HG02798 (cell line): ENCODE measurements around the gene ERN1.
"Not testable (repeated sequence)": the region's sequence is repeated elsewhere in the genome, so short reads cannot be mapped to it uniquely, and the experiment has no call there.

Experiments
- ATAC-seq: cut with Tn5 transposase; IDR thresholded peaks from one replicate; pipeline ENCODE4 v1.9.1; 2021; ENCODE audit warnings: mild to moderate bottlenecking; ENCODE audit not compliant: unreplicated experiment, poor library complexity

Gene ERN1

GRCh38 chr17:64009571-64010402 is 120.2 kb downstream of the ERN1 start:
- ATAC-seq = no peak

DNA sequence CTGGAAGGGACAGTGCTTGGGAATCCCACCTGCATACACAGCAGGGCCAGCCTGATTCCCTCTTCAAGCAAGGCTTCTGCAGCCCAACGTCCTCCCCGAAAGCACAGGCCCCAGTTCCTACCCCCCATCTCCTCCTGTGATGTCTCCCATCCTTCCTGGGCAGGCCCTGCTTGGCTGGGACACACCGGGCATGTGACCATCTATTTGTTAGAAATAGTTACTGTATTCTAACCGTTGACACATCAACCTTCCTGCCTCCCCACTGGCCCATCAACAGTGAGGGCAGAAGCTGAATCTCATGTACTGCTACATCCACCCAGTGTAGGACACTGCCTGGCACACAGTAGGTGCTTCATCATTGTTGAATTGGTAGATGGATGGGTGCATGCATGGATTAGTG is 121.1 kb downstream of the ERN1 start:
- ATAC-seq = no peak

GRCh38 chr17:64008346-64008745 is 121.6 kb downstream of the ERN1 start:
- ATAC-seq = no peak

GRCh38 chr17:64007838-64008282 is 122.1 kb downstream of the ERN1 start:
- no peak for ATAC-seq

DNA sequence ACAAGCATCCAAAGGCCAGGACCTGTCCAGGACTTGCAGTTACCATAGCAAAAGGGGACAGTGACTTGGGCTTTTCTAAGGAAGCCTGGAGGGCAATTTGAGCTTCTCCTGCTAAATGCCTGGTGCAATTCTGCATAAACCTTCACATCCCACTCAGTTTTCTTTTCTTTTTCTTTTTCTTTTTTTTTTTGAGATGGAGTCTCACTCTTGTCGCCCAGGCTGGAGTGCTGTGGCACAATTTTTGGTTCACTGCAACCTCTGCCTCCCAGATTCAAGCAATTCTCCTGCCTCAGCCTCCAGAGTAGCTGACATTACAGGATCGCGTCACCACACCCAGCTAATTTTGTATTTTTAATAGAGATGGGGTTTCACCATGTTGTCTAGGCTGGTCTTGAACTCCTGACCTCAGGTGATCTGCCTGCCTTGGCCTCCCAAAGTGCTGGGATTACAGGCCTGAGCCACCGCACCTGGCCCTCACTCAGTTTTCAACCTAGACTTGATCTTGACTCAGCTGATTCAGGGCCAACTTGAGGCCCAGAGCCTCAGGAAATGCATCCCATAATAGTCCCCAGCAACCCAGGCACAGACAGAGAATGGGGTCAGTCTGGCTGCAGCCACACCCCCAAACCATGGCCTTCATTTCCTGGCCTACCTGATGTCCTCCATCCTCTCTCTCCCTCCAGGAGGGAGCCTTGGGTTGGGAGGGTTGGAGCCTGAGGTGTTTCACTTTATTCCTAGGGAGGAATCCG is 122.7 kb downstream of the ERN1 start:
- not testable (repeated sequence) for ATAC-seq

DNA sequence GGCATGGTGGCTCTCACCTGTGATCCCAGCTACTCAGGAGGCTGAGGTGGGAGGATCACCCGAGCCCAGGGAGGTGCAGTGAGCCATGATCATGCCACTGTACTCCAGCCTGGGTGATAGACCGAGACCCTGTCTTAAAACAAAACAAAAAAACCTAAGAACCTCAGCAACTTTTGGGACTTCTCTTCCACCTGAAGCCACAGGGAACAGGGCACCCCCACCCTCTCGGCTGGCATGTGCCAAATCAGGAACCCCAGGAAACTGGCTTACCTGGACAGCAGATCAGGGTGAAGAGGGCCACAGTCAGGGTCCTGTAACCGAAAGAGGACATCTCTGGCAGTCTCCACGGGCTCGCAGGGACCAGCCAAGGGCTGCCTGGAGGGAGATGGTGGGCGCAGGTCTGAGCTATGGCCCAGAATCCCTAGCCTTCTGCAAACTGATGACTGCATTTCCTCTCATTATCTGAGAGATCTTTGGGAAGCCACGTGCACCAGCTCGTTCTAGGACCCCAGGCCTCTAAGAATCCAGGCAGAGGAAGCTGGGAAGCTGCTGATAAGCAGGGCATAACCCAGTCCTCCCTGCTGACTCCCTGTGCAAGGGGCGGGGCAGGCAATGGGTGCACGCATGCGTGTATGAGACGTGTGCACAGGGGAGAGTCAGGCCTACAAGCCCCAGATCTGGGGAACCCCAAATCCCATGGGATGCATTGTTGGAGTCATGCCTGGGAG is 123.4 kb downstream of the ERN1 start:
- ATAC-seq = no peak

DNA sequence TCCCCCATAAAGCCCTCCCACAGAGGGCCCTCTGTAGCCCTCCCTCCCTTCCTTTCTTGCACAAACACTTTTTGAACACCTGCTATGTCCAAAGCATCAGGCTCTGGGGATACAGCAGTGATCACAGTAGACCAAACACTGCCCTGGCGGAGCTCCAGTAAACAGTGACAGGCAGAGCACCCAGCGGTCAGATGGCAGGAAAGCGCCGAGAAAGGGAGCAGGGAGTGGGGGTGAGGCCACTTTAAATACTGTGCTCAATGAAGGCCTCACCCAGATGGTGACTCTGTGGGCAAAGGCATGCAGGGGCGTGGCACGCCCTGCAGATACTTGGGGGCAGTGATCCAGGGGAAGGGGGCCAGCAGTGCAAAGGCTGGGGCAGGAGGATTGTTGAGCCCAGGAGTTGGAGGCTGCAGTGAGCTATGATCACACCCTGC is 124.2 kb downstream of the ERN1 start:
- no peak for ATAC-seq

DNA sequence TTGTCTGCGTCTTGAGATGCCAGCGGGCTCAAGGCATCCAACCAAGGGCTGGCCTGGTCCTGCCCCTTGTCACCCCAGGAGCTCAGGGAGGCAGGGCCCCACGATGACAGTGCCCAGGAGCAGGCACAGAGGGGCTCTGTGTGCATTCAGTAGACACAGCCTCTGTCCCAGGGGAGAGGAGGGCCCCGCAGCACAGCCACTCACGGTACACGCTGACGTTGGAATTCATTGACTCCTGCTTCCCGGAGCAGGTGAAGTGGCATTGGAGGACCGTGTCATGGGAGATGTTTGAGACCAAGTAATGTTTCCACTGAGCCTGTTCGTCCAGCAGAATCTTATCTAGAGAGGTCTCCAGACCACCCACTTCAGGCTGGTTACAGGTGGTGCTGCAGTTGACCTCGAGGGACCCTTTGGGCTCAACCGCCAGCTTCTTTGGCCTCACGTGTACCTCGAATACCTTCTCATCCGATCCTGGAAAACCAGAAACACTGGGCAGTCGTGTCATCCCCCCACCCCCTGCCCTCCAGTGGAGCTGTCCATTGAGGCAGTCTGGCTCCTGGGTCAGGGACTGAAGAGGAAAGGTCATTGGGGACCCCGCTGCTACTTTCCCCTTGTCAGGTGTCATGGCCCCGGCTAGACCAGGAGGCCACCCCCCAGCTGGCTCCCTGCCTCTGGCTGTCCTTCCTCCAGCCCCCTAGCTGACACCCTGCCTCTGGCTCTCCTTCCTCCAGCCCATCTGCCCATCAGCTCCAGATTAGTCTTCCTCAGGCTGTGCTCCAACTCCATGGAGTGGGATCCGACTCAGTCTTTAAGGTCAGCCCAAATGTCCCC is 124.8 kb downstream of the ERN1 start:
- ATAC-seq = no peak

DNA sequence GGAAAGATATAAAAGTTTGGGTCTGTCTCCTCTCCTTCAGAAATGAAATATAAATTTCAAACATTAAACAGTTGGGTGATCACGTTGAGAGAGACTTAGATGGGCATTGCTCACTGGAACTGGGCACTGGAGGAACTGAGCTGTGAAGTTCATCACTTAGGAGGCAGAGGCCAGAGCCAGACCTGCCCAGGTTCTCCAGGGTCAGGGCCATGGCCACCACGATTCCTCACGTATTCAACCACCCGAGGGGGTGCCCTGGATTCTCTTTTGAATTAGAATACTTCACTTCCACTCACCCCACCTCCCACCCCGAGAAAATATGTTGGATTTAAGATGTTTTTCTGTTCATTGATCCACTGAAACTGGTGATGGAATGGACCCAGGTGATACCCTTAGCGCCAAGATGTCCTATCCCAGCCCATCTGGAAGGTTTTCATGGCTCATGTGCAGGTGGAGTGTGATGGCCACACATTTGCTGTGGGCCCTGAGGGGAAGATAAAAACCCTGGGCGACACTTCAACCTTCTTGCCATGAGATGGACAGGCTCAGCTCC is 125.7 kb downstream of the ERN1 start:
- ATAC-seq = no peak

DNA sequence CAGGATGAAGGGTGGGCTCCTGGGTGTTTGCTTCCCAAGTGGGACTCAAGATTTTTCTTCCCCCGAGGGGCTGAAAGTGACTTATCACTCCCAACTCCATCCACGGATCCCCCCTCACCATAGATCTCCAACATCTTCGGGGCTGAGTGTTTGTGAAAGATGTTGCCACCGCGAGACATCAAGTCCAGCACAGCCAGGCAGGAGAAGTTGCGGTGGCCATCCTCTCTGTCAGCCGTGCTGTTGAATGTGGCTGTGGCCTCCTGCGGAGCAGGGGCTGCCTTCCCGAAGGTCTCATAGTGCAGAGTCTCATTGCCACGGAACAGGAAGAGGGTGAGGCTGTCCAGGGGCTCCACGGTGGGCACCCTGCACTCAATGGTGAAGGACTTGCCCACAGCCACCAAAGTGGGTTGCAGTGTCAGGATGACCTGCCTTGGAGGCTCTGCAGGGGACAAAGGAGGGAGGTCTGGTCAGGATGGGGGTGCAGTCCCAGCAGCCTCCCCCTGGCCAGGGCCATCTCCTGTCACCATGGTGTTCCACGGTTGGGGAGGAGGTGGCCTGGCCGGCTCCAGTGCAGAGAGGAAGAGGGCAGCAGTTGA is 126.3 kb downstream of the ERN1 start:
- no peak for ATAC-seq

GRCh38 chr17:64002658-64003525 is 127.1 kb downstream of the ERN1 start:
- no peak for ATAC-seq

DNA sequence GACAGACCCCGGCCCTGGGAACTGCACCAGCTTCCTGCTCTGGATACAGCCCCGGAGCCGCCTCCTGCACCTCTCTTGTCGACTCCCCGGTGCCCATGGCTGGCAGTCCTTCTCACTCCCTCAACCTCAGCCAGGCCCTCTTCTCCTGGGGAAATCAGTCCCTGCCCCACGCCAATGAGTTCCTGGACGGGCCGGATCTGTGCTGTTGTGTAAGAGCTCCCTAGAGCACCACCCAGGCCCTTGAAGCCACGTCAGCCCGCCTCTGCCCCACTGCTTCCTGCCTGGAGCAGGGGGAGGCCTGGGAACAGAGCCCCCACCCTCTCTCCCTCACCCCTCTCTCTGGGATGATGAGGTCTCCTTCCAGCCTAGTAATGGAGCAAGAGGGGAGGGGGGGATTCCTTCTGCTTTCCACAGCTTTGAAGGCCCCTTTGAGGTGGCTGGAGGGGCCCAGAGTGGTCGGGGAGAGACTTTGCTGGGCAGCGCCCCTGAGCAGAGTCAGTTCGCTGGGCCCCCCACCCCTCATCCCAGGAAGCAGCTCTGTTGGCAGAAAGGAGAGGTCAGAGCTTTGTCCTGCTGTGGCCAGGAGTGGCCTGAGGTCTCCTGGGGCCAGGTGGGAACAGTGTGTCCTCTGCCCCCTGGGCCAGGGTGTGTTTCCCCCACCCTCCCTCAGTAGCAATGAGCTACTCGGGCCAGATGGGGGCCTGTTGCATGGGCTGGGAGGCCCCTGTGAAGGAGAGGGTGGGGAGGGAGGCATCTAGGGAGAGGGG is 128.0 kb downstream of the ERN1 start:
- no peak for ATAC-seq

DNA sequence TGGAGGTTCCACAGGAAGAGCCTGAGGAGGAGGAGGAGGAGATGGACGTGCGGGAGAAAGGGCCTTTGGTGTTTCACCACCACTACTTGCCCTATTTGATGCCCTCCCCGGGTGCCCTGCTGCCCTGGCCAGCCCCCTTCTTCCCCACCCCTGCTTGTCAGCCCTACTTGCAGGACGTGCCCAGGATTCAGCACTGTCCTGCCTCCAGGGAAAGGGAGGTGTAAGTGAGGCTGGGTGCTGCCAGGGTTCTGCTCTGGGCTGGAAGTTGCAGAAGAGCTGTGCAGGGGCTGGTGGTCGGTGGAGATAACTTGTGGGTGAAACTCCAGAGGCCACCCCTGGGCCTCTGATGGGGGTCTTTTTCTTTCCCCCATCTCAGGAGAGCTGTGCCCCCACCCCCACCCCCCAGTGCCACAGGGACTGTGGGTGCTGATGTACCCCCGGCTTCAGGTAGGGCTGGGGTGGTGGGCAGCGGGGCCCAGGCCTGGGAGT is 128.8 kb downstream of the ERN1 start:
- no peak for ATAC-seq

DNA sequence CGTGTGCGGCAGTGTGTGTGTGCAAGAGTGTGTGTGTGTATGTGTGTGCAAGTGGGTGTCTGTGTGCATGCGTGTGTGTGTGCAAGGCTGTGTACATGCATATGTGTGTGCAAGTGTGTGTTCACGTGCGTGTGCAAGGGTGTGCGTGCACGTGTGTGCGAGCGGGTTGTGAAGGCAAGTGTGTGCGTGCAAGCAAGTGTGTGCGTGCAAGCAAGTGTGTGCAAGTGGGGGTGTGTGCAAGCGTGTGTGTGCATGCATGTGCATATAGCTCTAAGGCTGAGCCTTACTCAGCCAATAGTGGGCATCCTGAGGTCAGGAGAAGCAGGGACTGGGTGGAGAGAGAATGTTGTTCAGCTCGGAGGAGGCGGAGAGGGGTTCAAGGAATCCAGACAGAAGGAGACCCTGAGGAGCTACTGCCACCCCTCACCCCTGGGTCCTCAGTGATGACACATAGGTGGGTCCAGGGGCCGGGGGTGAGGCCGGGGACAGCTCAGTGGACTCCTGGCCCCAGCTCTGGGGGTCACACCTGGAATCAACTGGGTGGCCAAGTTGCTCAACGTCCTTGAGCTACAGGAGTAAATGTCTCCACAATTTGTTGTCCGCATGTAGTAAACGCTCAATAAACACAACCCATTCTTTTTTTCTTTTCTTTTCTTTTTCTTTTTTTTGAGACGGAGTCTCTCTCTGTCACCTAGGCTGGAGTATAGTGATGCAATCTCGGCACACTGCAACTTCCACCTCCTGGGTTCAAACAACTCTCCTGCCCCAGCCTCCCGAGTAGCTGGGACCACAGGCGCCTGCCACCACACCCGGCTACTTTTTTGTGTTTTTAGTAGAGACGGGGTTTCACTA is 130.0 kb downstream of the ERN1 start:
- no peak for ATAC-seq

DNA sequence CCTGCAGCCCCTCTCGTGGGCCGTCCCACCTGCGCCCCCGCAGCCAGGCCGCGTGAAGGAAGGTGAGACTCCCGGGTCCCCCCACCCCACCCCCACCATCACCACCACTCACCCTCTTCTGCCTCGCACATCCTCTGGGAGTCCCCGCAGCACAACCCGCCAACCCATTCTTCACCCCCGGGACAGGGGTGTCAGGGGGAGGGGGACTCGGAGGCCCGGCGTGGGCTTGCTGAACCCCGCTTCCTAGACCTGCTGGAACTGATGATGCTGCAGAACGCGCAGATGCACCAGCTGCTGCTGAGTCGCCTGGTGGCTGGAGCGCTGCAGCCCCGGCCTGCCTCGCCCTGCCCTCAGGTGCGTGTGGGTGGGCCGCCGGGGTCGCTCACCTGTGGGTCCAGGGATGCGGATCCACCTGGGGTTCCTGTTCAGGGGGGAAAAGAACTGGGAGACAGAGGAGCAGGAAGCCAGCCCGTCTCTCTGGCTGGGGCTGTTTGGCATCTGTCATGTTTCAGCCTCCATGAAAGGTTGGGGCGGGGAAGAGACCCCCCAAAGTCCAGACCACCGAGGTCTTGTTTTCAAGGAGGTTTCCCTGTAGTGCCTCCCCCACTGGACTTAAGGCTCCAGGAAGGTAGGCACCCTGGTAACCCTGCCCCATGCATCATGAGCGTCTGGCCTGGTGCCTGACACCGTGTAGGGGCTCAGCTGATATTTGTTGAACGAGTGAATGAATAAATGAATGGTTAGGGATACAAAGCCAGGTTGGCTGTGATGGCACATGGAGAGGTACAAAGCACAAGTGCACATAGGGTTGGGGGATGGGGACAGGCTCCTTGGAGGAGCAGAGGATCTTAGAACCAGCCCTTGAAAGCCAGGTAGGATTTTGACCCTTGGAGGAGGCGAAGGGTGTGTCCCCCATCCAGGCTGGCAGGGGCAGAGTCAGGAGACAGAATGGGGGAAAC is 130.9 kb downstream of the ERN1 start:
- ATAC-seq = no peak
